HG03469 (cell line): Measurements from ENCODE around the gene ADAMTS12.
"Not testable (repeated sequence)": the region's sequence is repeated elsewhere in the genome, so short reads cannot be mapped to it uniquely, and the experiment has no call there.

Experiments
- ATAC-seq: cut with Tn5 transposase; IDR thresholded peaks from one replicate; pipeline ENCODE4 v1.9.1; 2021; ENCODE audit warnings: mild to moderate bottlenecking, moderate library complexity, moderate number of reproducible peaks; ENCODE audit not compliant: unreplicated experiment

The ADAMTS12 gene

GRCh38 chr5:33538201-33538600, 353.6 kb downstream of the ADAMTS12 start:
- no peak for ATAC-seq

GRCh38 chr5:33537240-33537639, 354.6 kb downstream of the ADAMTS12 start:
- no peak for ATAC-seq

GRCh38 chr5:33536802-33537201, 355.0 kb downstream of the ADAMTS12 start:
- no peak for ATAC-seq

DNA sequence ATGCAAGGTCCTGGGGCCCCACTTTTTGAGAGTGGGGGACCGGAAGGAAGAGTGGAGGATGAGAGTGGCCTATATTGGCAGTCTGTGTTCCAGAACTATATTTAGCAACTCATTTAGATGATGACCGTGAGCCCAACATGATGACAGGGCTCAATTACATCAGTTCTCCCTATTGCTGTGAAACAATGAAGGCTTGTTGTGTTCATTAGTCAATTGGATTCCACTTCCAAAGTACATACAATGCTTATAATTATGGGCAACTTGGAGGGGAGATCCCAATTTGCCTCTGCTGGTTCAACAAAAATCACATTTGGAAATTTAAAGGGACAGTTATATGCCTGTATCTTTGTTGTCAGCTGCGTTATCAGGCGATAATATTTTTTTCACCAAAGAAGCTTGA, 360.0 kb downstream of the ADAMTS12 start:
- ATAC-seq: no peak

DNA sequence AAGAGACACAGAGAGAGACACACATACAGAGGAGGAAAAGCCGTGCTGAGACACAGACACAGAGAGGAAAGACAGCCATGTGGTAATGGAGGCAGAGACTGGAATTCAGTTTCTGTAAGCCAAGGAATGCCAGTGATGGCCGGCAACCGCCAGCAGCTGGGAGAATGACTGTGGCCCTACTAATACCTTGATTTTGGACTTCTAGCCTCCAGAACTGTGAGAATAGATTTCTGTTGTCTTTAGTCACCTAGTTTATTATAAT, 360.8 kb downstream of the ADAMTS12 start:
- ATAC-seq: no peak

DNA sequence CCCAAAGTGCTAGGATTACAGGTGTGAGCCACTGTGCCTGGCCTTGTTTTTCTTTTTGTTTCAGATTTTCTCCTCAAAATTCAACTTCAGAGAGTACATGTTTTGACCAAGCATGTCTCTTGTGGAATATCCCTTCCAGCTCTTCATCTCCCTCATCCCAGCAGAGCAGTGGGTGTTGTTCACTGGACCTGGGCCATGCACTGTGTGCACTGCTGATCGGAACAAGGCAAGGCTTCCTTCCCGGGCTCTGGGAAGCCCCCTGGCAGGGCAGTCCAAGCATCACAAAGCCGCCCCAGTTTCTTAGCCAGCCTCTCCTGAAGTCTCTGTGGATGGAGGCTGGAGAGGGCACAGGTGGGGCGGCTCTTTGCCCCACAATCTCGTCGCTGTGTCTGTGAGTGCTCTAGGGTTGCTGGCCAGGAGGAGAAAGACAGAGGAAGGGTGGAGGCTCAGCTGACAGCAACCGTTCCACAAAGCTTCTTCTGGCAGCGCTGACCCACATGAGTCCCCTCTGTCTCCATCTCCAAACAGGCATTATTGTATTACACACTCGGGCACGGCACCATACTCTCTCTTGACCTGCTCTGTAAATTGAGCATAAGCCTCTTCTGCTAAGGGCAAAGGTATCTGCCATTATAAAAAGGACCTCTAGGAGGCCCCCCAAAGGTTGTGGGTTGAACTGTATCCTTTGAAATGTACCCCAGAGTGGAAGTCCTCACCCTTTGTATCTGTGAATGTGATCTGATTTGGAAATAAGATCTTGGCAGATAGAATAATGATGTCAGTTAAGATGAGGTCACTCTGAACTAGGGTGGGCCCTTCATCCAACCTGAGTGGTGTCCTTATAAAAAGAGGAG, 361.4 kb downstream of the ADAMTS12 start:
- no peak for ATAC-seq

GRCh38 chr5:33527696-33528095, 364.1 kb downstream of the ADAMTS12 start:
- no peak for ATAC-seq

- ATAC-seq: no peak
Measured at GRCh38 chr5:33526755-33527154, 365.0 kb downstream of the ADAMTS12 start.

DNA sequence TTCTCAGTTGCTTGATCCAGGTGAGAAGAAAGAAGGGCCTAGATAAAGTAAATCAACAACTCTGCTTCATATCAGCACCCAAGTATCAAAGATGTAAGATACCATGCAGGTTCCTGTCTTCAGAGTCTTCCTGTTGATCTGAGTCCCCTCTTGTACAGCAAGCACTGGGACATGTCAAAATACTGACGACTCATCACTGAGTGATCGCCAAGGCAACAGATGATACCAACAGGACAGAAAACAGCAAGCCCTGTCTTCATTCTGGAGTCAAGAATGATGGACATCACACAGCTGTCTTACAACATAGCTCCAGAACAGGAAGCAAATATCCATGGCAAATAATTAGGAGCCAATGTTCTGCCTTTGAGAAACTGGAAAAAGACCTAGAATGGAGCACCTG, 367.3 kb downstream of the ADAMTS12 start:
- ATAC-seq: no peak

DNA sequence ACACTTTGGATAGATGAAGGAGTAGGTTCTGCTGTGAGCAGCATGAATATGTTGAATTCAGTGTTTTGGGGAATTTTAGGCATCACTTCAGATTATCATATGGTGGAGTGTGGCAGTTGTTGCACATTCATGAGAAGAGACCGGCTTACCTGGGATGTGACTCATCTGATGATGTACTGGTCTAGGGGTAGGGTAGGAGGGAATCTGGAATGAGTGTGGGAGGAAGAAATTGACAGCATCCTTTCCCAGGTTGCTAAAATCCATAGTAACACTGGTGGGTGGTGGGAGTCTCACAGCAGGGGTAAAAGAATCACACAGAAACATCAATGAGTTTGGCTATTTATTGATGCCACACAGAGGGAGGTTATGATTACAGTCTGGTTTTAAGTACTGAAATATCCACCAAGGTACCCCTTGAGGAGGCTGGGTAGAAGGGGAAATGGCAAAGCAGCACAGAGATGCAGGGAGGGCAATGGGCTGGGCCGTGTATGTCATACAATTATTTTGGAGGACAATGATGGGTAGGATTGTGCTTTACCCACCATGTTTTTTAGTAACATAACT, 368.5 kb downstream of the ADAMTS12 start:
- no peak for ATAC-seq

- no peak for ATAC-seq
Measured at GRCh38 chr5:33516421-33516820, 375.4 kb downstream of the ADAMTS12 start.

DNA sequence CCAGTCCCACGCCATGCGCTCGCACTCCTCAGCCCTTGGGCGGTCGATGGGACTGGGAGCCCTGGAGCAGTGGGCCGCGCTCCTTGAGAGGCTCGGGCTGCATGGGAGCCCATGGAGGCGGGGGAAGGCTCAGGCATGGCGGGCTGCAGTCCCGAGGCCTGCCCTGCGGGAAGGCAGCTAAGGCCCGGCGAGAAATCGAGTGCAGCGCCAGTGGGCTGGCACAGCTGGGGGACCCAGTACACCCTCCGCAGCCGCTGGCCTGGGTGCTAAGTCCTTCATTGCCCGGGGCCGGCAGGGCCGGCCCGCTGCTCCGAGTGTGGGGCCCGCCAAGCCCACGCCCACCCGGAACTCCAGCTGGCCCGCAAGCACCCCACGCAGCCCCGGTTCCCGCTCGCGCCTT, 376.4 kb downstream of the ADAMTS12 start:
- not testable (repeated sequence) for ATAC-seq

GRCh38 chr5:33513462-33514185, 378.2 kb downstream of the ADAMTS12 start:
- no peak for ATAC-seq

GRCh38 chr5:33509036-33509435, 382.8 kb downstream of the ADAMTS12 start:
- ATAC-seq: no peak

GRCh38 chr5:33507426-33507825, 384.4 kb downstream of the ADAMTS12 start:
- no peak for ATAC-seq

- ATAC-seq: no peak
Measured at GRCh38 chr5:33504570-33504969, 387.2 kb downstream of the ADAMTS12 start.

GRCh38 chr5:33501899-33502298, 389.9 kb downstream of the ADAMTS12 start:
- ATAC-seq: no peak

- no peak for ATAC-seq
Measured at GRCh38 chr5:33501260-33501659, 390.5 kb downstream of the ADAMTS12 start.

DNA sequence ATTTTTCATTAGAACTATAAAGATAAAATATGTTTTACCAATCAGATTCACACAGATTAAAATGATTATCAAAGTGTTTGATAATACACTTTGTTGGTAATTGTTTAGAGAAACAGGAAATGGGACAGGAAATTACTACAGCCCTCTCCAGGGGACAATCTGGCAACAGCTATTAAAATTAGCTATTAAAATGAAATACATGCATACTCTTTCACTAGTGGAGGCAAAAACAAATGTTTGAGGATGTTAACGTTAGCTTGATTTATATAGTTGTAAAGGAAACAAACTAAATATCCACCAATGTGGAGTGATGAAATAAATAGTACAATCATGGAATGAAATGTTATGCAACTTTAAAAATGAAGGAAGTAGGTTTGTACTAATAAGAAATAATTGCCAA, 397.3 kb downstream of the ADAMTS12 start:
- no peak for ATAC-seq

- no peak for ATAC-seq
Measured at GRCh38 chr5:33491941-33492340, 399.8 kb downstream of the ADAMTS12 start.

DNA sequence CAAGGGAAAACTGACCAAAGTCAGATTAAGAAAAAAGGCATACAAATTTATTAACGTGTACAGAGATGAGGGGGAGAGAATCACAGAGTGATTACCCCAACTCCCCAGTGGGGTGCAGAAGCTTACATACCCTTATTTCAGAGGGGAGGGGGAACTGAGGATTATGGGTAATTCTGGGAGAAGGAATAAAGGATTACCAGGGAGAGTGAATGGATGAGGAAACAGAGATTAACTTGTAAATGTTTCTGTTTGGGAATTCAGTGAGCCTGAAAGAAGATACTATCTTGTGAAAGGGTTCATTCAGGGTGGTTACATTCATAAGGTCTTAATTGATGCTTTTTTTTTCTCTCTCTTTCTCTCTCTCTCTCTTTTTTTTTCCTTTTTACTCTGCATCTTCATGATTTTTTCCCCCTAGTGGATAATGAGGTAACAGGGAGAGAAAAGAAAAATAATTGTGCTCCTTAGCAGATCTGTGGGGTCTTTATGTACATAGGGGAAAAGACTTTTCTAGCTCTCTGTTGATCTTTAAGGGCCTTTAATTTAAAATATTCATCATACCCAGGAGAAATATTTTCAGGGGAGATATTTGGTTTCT, 401.6 kb downstream of the ADAMTS12 start:
- no peak for ATAC-seq
